Loucy (cell line): ENCODE measurements around the gene SH3PXD2B.

ENCODE experiments used
- H2AFZ ChIP-seq: fragments of 200-600 bp; sonication (generic); 2 replicates; pipeline ENCODE4 v1.6.0; 2016; ENCODE audit warnings: antibody characterized with exemption, mild to moderate bottlenecking, low read length, moderate library complexity
- H3F3A ChIP-seq: fragments of 200-600 bp; 2 replicates; pipeline ENCODE4 v1.6.0; 2016; ENCODE audit warnings: antibody characterized with exemption, low read depth, mild to moderate bottlenecking
- H3K27me3 ChIP-seq: fragments of 200-600 bp; sonication (generic); 2 replicates; pipeline ENCODE4 v1.6.1; 2014; ENCODE audit warnings: low read length, mild to moderate bottlenecking; ENCODE audit not compliant: insufficient read depth, poor library complexity, severe bottlenecking
- H3K36me3 ChIP-seq: fragments of 200-600 bp; sonication (generic); 2 replicates; pipeline ENCODE4 v1.6.1; 2016; ENCODE audit warnings: low read length; ENCODE audit not compliant: insufficient read depth
- H3K4me1 ChIP-seq: fragments of 200-600 bp; sonication (generic); 2 replicates; pipeline ENCODE4 v1.5.1; 2014; ENCODE audit warnings: low read length, mild to moderate bottlenecking; ENCODE audit not compliant: insufficient read depth, poor library complexity, severe bottlenecking
- H3K4me2 ChIP-seq: fragments of 200-600 bp; sonication (generic); 2 replicates; pipeline ENCODE4 v1.6.0; 2014; ENCODE audit warnings: antibody characterized with exemption, low read length, low read depth, mild to moderate bottlenecking; ENCODE audit not compliant: poor library complexity, severe bottlenecking
- H3K4me3 ChIP-seq: fragments of 200-600 bp; sonication (generic); 2 replicates; pipeline ENCODE4 v1.5.1; 2014; ENCODE audit warnings: low read length, mild to moderate bottlenecking, mixed read lengths; ENCODE audit not compliant: poor library complexity, severe bottlenecking
- H3K79me2 ChIP-seq: fragments of 200-600 bp; sonication (generic); 2 replicates; pipeline ENCODE4 v1.6.1; 2014; ENCODE audit warnings: low read length; ENCODE audit not compliant: insufficient read depth
- H3K9ac ChIP-seq: fragments of 200-600 bp; sonication (generic); 2 replicates; pipeline ENCODE4 v1.6.0; 2014; ENCODE audit warnings: mild to moderate bottlenecking, low read depth, low read length, moderate library complexity; ENCODE audit not compliant: poor library complexity, severe bottlenecking
- H3K9me2 ChIP-seq: fragments of 200-600 bp; sonication (generic); replicated peaks from 2 replicates; pipeline ENCODE4 v1.6.1; 2016; ENCODE audit warnings: low read depth, low read length, mixed read lengths
- H3K9me3 ChIP-seq: fragments of 200-600 bp; sonication (generic); 2 replicates; pipeline ENCODE4 v1.6.1; 2014; ENCODE audit warnings: mild to moderate bottlenecking, antibody characterized with exemption, low read length, low read depth; ENCODE audit not compliant: insufficient read depth
- H4K20me1 ChIP-seq: fragments of 200-600 bp; sonication (generic); 2 replicates; pipeline ENCODE4 v1.6.0; 2014; ENCODE audit warnings: antibody characterized with exemption, low read length, mild to moderate bottlenecking; ENCODE audit not compliant: insufficient read depth, poor library complexity, severe bottlenecking
- CTCF ChIP-seq: fragments of 200-600 bp; sonication (generic); conservative IDR thresholded peaks from 2 replicates; pipeline ENCODE4 v1.5.1; 2014; ENCODE audit warnings: mild to moderate bottlenecking, antibody characterized with exemption, low read length
- EZH2phosphoT487 ChIP-seq: fragments of 200-600 bp; IDR thresholded peaks from 2 replicates; pipeline ENCODE4 v1.6.1; 2018; ENCODE audit warnings: antibody characterized with exemption, mild to moderate bottlenecking, moderate library complexity, borderline replicate concordance

SH3PXD2B gene

GRCh38 chr5:172426086-172426485, 28.2 kb downstream of the SH3PXD2B start:
- TF ChIP-seq EZH2phosphoT487 (no peak), CTCF (no peak)
- no peaks in the 10 kb centered on the region for H3K9me2 ChIP-seq
- no peaks in the 10 kb centered on the region for H4K20me1 ChIP-seq
- no peaks in the 10 kb centered on the region for H3K4me1 ChIP-seq
- no peak overlapping the region for H3K9ac ChIP-seq
- no peaks in the 10 kb centered on the region for H3K79me2 ChIP-seq
- no peaks in the 10 kb centered on the region for H3F3A ChIP-seq
- no peak overlapping the region for H2AFZ ChIP-seq
- no peak overlapping the region for H3K4me3 ChIP-seq
- H3K36me3 ChIP-seq = no peaks in the 10 kb centered on the region
- no peaks in the 10 kb centered on the region for H3K9me3 ChIP-seq
- no peaks in the 10 kb centered on the region for H3K27me3 ChIP-seq
- H3K4me2 ChIP-seq = no peak overlapping the region

- Histone ChIP-seq H3F3A (no peaks in the 10 kb centered on the region), H2AFZ (no peak overlapping the region), H3K9me2 (no peaks in the 10 kb centered on the region), H3K79me2 (no peaks in the 10 kb centered on the region), H3K4me1 (no peaks in the 10 kb centered on the region), H3K9me3 (no peaks in the 10 kb centered on the region), H3K4me3 (no peak overlapping the region), H3K36me3 (no peaks in the 10 kb centered on the region; the same call in 1 of the 2 replicates), H3K27me3 (no peaks in the 10 kb centered on the region), H3K4me2 (no peak overlapping the region), H4K20me1 (no peaks in the 10 kb centered on the region), H3K9ac (no peak overlapping the region)
- TF ChIP-seq CTCF = no peak
- TF ChIP-seq EZH2phosphoT487 = no peak
Measured at GRCh38 chr5:172425402-172425801, 28.9 kb downstream of the SH3PXD2B start.

GRCh38 chr5:172424808-172425207, 29.5 kb downstream of the SH3PXD2B start:
- Histone ChIP-seq H2AFZ (no peak overlapping the region), H3K9ac (no peak overlapping the region), H3K4me1 (no peaks in the 10 kb centered on the region), H4K20me1 (no peaks in the 10 kb centered on the region), H3K9me3 (no peaks in the 10 kb centered on the region), H3K4me2 (no peak overlapping the region), H3F3A (no peaks in the 10 kb centered on the region), H3K27me3 (no peaks in the 10 kb centered on the region), H3K9me2 (no peaks in the 10 kb centered on the region), H3K36me3 (no peaks in the 10 kb centered on the region; the same call in 1 of the 2 replicates), H3K4me3 (no peak overlapping the region), H3K79me2 (no peaks in the 10 kb centered on the region)
- TF ChIP-seq CTCF = no peak
- no peak for TF ChIP-seq EZH2phosphoT487
